ENCODE measurements around the gene MIS12. TPM values are rescaled to one million over a fixed set of nuclear protein-coding genes. Genes with fewer than 3 reads are reported as not detected.

Gene MIS12
- polyA plus RNA-seq, 3 donors: 6.9 to 10.8 (median 8.9) TPM

- H4K20me1 ChIP-seq (ENCODE audit: insufficient read depth, low read length): peaks cover 8% of the 10 kb centered on the region
- H3K4me1 ChIP-seq (ENCODE audit: control insufficient read depth in 1 of 2, insufficient read depth in 2 of 2, low read length in 2 of 2): peaks cover 18 to 22% of the 10 kb centered on the region in 2 donors
- H3K4me3 ChIP-seq (replicated peaks in 1 of 3; ENCODE audit: low read depth in 2 of 3, low read length in 3 of 3): peak overlapping the region; percentile 23 to 94 (median 60)
- Mint-ChIP-seq H3K36me3 (peaks cover 39 to 47% of the 10 kb centered on the region in 2 donors), H3K4me1 (peaks cover 27% of the 10 kb centered on the region), H3K27me3 (ENCODE audit: low read depth in 3 of 3) (peaks cover 0 to 1% (median 0%) of the 10 kb centered on the region in 3 donors), H3K4me3 (peak overlapping the region; percentile 74 to 84), H3K9me3 (no peaks in the 10 kb centered on the region), H3K27ac (peak overlapping the region; percentile 62 to 92 (median 85))
- peak overlapping the region; percentile 91 for H3K4me2 ChIP-seq (replicated peaks; ENCODE audit: extremely low read depth, low read length, poor library complexity, severe bottlenecking)
- WGBS (ENCODE audit: insufficient coverage): no CpG with 5 or more reads among the region's 1 CpG
- H3K9me3 ChIP-seq (replicated peaks in 1 of 2; ENCODE audit: control insufficient read depth in 1 of 2, insufficient read depth in 1 of 2, low read length in 2 of 2): no peaks in the 10 kb centered on the region
- H2AFZ ChIP-seq (ENCODE audit: insufficient read depth, low read depth, low read length, poor library complexity, severe bottlenecking): peak overlapping the region; percentile 99
- peaks cover 27 to 66% of the 10 kb centered on the region in 2 donors for H3K36me3 ChIP-seq (replicated peaks in 1 of 2; ENCODE audit: control insufficient read depth in 1 of 2, insufficient read depth in 2 of 2, low read length in 2 of 2)
- peaks cover 41% of the 10 kb centered on the region for H3K79me2 ChIP-seq (ENCODE audit: insufficient read depth, low read length)
- intact Hi-C loops (cut with micrococcal nuclease): loop anchor here (2.0 to 10.0 kb wide), 2 partner anchors 21 to 45 kb away; partner anchors contain the start of genes DERL2 (in 1 of the 2), MIS12 (in 1 of the 2) and NUP88 (in 1 of the 2)
- H3K27me3 ChIP-seq (ENCODE audit: control insufficient read depth in 2 of 2, insufficient read depth in 2 of 2, low read length in 2 of 2): no peaks in the 10 kb centered on the region
- peak overlapping the region; percentile 59 to 65 for H3K27ac ChIP-seq (ENCODE audit: low read depth in 1 of 2, low read length in 2 of 2)
- DNase-seq: no peak
- peak overlapping the region; percentile 78 for H3K9ac ChIP-seq (ENCODE audit: insufficient read depth, low read length, poor library complexity, severe bottlenecking)
- TF ChIP-seq, protein P1, sequence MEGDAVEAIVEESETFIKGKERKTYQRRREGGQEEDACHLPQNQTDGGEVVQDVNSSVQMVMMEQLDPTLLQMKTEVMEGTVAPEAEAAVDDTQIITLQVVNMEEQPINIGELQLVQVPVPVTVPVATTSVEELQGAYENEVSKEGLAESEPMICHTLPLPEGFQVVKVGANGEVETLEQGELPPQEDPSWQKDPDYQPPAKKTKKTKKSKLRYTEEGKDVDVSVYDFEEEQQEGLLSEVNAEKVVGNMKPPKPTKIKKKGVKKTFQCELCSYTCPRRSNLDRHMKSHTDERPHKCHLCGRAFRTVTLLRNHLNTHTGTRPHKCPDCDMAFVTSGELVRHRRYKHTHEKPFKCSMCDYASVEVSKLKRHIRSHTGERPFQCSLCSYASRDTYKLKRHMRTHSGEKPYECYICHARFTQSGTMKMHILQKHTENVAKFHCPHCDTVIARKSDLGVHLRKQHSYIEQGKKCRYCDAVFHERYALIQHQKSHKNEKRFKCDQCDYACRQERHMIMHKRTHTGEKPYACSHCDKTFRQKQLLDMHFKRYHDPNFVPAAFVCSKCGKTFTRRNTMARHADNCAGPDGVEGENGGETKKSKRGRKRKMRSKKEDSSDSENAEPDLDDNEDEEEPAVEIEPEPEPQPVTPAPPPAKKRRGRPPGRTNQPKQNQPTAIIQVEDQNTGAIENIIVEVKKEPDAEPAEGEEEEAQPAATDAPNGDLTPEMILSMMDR (IDR thresholded peaks at IDR 0.05): peak; percentile 69
Observed at GRCh38 chr17:5439446-5439764, 47.0 kb upstream of the MIS12 start.

DNA sequence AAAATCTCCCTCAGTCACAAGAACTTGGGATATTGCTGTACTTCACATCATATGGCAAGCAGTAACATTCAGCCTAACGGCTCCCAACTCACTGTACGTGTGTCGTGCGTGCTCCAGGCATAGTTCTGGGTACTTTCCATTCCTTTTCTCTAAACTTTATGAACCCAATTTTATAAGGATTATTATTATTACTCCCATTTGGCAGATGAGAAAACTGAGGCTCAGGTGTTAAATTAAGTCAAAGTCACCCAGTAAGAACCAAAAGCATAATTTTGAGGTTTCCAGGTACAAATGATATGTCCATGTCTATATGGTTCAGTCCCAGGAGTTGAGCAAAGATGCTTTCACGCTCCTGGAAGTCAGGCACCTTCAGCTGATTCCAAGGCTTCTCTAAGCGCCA, 42.6 kb upstream of the MIS12 start:
- TF ChIP-seq, protein P1 (IDR thresholded peaks at IDR 0.05): no peak
- WGBS (ENCODE audit: insufficient coverage): 100% methylated on average over 2 of the region's 6 CpGs
- intact Hi-C loops (cut with micrococcal nuclease): no loop called here

More for the DNA sequence above, 42.6 kb upstream of the MIS12 start:
- Mint-ChIP-seq H3K36me3 (peaks cover 50 to 58% of the 10 kb centered on the region in 2 donors), H3K27ac (no peak overlapping the region), H3K4me1 (peaks cover 9% of the 10 kb centered on the region), H3K27me3 (ENCODE audit: low read depth in 3 of 3) (peaks cover 0 to 1% (median 0%) of the 10 kb centered on the region in 3 donors), H3K4me3 (no peak overlapping the region), H3K9me3 (no peaks in the 10 kb centered on the region)
- H3K36me3 ChIP-seq (replicated peaks in 1 of 2; ENCODE audit: control insufficient read depth in 1 of 2, insufficient read depth in 2 of 2, low read length in 2 of 2): peaks cover 50 to 76% of the 10 kb centered on the region in 2 donors
- no peak overlapping the region for H3K27ac ChIP-seq (ENCODE audit: low read depth in 1 of 2, low read length in 2 of 2)
- H3K4me2 ChIP-seq (replicated peaks; ENCODE audit: extremely low read depth, low read length, poor library complexity, severe bottlenecking): no peak overlapping the region
- H3K9me3 ChIP-seq (replicated peaks in 1 of 2; ENCODE audit: control insufficient read depth in 1 of 2, insufficient read depth in 1 of 2, low read length in 2 of 2): no peaks in the 10 kb centered on the region
- H3K27me3 ChIP-seq (ENCODE audit: control insufficient read depth in 2 of 2, insufficient read depth in 2 of 2, low read length in 2 of 2): no peaks in the 10 kb centered on the region
- H2AFZ ChIP-seq (ENCODE audit: insufficient read depth, low read depth, low read length, poor library complexity, severe bottlenecking): no peak overlapping the region
- H3K9ac ChIP-seq (ENCODE audit: insufficient read depth, low read length, poor library complexity, severe bottlenecking): no peak overlapping the region
- DNase-seq: no peak
- peaks cover 2% of the 10 kb centered on the region for H3K79me2 ChIP-seq (ENCODE audit: insufficient read depth, low read length)
- no peak overlapping the region for H3K4me3 ChIP-seq (replicated peaks in 1 of 3; ENCODE audit: low read depth in 2 of 3, low read length in 3 of 3)
- no peaks in the 10 kb centered on the region for H4K20me1 ChIP-seq (ENCODE audit: insufficient read depth, low read length)
- peaks cover 6 to 9% of the 10 kb centered on the region in 2 donors for H3K4me1 ChIP-seq (ENCODE audit: control insufficient read depth in 1 of 2, insufficient read depth in 2 of 2, low read length in 2 of 2)

All from CD14-positive monocyte (primary cell).